A549 treated with AZD2906 at 1 μM for 4 hours (cell line): ENCODE data around the gene GRB10. TPM values are rescaled to one million over a fixed set of nuclear protein-coding genes. Genes with fewer than 3 reads are reported as not detected.

ENCODE experiments used
- total RNA-seq: library from RNA; stranded (reverse); fragments of 200-300 nt; extraction: Qiagen RNA extraction; gene quantifications from 5 replicates; pipeline ENCODE4 v1.2.3, GENCODE V29; 2022

The GRB10 gene
- 53.8 to 57.6 TPM (median 55.7 TPM) in 5 replicates for total RNA-seq

GRCh38 chr7:50782375-50783208 is at the start of gene GRB10:
GRB10 (minus strand) TSS chr7:50782896; CDS start chr7:50732322, 50,574 bp downstream.

GRCh38 chr7:50564640-50565558 is 217.8 kb downstream of the GRB10 start, which contains the start of gene DDC:
DDC (minus strand) TSS chr7:50565405; CDS start chr7:50544085, 21,320 bp downstream.

Other genes with a start within 250 kb of the GRB10 start
- gene DDC, start 217.5 kb downstream of the GRB10 start, total RNA-seq, result 0.54 to 1.4 TPM (median 0.93 TPM) in 5 replicates